ENCODE results near the gene BAZ2B.
"Not testable (repeated sequence)": the region's sequence is repeated elsewhere in the genome, so short reads cannot be mapped to it uniquely, and the experiment has no call there.

BAZ2B gene

GRCh38 chr2:159616286-159616701 is at the start of gene BAZ2B:
Gene BAZ2B, minus strand, starts transcription at chr2:159616548. Its CDS starts 137,829 bp downstream, at chr2:159478719.
- DNase-seq (ENCODE audit: low read depth) = peak; percentile 61

- no peak for DNase-seq (ENCODE audit: low read depth)
Observed at GRCh38 chr2:159661286-159661685, 44.9 kb upstream of the BAZ2B start.

GRCh38 chr2:159658881-159659873 is 42.8 kb upstream of the BAZ2B start:
- DNase-seq (ENCODE audit: low read depth) = no peak

- DNase-seq (ENCODE audit: low read depth) = no peak
Observed at GRCh38 chr2:159653962-159654361, 37.6 kb upstream of the BAZ2B start.

GRCh38 chr2:159651884-159652283 is 35.5 kb upstream of the BAZ2B start:
- no peak for DNase-seq (ENCODE audit: low read depth)

- no peak for DNase-seq (ENCODE audit: low read depth)
Observed at GRCh38 chr2:159650574-159650973, 34.2 kb upstream of the BAZ2B start.

GRCh38 chr2:159648643-159649042 is 32.3 kb upstream of the BAZ2B start:
- no peak for DNase-seq (ENCODE audit: low read depth)

- DNase-seq (ENCODE audit: low read depth) = no peak
Observed at GRCh38 chr2:159647667-159648066, 31.3 kb upstream of the BAZ2B start.

GRCh38 chr2:159640176-159640575 is 23.8 kb upstream of the BAZ2B start:
- no peak for DNase-seq (ENCODE audit: low read depth)

- DNase-seq (ENCODE audit: low read depth) = no peak
Observed at GRCh38 chr2:159639712-159640111, 23.4 kb upstream of the BAZ2B start.

- no peak for DNase-seq (ENCODE audit: low read depth)
Observed at GRCh38 chr2:159639071-159639470, 22.7 kb upstream of the BAZ2B start.

GRCh38 chr2:159637988-159638501 is 21.7 kb upstream of the BAZ2B start:
- DNase-seq (ENCODE audit: low read depth) = peak; percentile 90

GRCh38 chr2:159637240-159637639 is 20.9 kb upstream of the BAZ2B start:
- DNase-seq (ENCODE audit: low read depth) = no peak

GRCh38 chr2:159635006-159635789 is 18.9 kb upstream of the BAZ2B start:
- DNase-seq (ENCODE audit: low read depth) = no peak

GRCh38 chr2:159633219-159633618 is 16.9 kb upstream of the BAZ2B start:
- no peak for DNase-seq (ENCODE audit: low read depth)

GRCh38 chr2:159625628-159626027 is 9.3 kb upstream of the BAZ2B start:
- not testable (repeated sequence) for DNase-seq (ENCODE audit: low read depth)

GRCh38 chr2:159623436-159623835 is 7.1 kb upstream of the BAZ2B start:
- DNase-seq (ENCODE audit: low read depth) = no peak

- DNase-seq (ENCODE audit: low read depth) = no peak
Observed at GRCh38 chr2:159622966-159623365, 6.6 kb upstream of the BAZ2B start.

- DNase-seq (ENCODE audit: low read depth) = no peak
Observed at GRCh38 chr2:159620796-159621195, 4.4 kb upstream of the BAZ2B start.

GRCh38 chr2:159617646-159618045 is 1.3 kb upstream of the BAZ2B start:
- no peak for DNase-seq (ENCODE audit: low read depth)

GRCh38 chr2:159617100-159617499 is 752 bp upstream of the BAZ2B start:
- no peak for DNase-seq (ENCODE audit: low read depth)
